NB4 (cell line): ENCODE data around the gene CBY1.

Source experiments
- CTCF ChIP-seq: IDR thresholded peaks from one replicate; pipeline ENCODE4 v1.5.1; 2012; ENCODE audit warnings: low read depth, low read length
- POLR2A ChIP-seq: IDR thresholded peaks from 2 replicates; pipeline ENCODE4 v1.6.1; 2011; ENCODE audit warnings: mild to moderate bottlenecking; ENCODE audit not compliant: insufficient read length; ENCODE audit errors: extremely low read depth
- TF ChIP-seq, protein P1 (sequence below): IDR thresholded peaks from 2 replicates; pipeline ENCODE4 v1.6.1; 2011; ENCODE audit warnings: low read depth, low read length

DNA sequence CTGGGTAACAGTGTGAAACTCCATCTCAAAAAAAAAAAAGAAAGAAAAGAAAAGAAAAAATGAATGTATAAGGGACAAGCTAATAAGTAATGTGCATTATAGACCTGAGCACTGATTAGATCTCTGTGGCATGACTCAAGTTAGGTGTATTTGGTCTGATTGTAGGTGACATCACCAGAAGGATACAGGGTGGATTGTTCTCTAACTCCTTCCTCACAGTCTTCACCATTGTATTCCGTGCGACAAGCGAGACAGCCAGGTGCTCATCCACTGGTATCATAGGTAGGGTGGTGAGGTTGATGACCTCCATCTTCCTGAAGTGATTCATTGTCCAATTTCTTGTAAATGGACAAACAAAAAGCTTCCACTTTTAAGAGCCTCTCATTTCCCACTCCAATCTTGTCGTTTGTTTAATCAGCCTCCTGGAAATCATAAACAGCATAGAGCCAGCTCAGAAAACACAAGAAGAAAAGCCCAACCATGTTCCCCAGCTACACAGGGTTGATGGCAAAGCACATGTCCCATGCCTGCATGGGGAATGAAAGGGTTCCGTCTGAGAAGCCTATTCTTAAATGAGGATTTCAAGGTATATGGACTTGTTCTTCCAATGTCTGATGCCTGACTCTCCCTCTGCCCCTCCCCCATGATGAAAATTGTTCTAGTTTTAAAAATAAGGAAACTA is 6.5 kb upstream of the CBY1 start:
- TF ChIP-seq POLR2A (no peak), CTCF (no peak)
- TF ChIP-seq, protein P1, sequence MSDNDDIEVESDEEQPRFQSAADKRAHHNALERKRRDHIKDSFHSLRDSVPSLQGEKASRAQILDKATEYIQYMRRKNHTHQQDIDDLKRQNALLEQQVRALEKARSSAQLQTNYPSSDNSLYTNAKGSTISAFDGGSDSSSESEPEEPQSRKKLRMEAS = no peak
